GM23338 (cell line): ENCODE measurements around the gene SGCD. TPM values are rescaled to one million over a fixed set of nuclear protein-coding genes. Genes with fewer than 3 reads are reported as not detected.

Source experiments
- ATAC-seq: fragments of 200-7000 bp; cut with Tn5 transposase; 3 replicates; pipeline ENCODE4 v1.9.1; 2020
- DNase-seq: peaks from one replicate; pipeline ENCODE4 v3.0.0-alpha.2; 2015; ENCODE audit warnings: low spot score
- H2AFZ ChIP-seq: fragments of 200-600 bp; sonication (generic); 2 replicates; pipeline ENCODE4 v1.8.0; 2016; ENCODE audit warnings: antibody characterized with exemption, mild to moderate bottlenecking, moderate library complexity
- H3F3A ChIP-seq: fragments of 200-600 bp; sonication (generic); replicated peaks from 2 replicates; pipeline ENCODE4 v1.8.0; 2017; ENCODE audit warnings: antibody characterized with exemption, mixed run types, low read depth
- H3K27ac ChIP-seq: fragments of 200-600 bp; sonication (generic); 2 replicates; pipeline ENCODE4 v1.6.1; 2016; ENCODE audit warnings: low read depth
- H3K27me3 ChIP-seq: fragments of 200-600 bp; sonication (generic); 2 replicates; pipeline ENCODE4 v1.8.0; 2016; ENCODE audit warnings: mild to moderate bottlenecking, mixed run types, moderate library complexity; ENCODE audit not compliant: insufficient read depth
- H3K36me3 ChIP-seq: fragments of 200-600 bp; sonication (generic); 2 replicates; pipeline ENCODE4 v1.8.0; 2016; ENCODE audit warnings: mild to moderate bottlenecking; ENCODE audit not compliant: insufficient read depth
- H3K4me1 ChIP-seq: fragments of 200-600 bp; sonication (generic); 2 replicates; pipeline ENCODE4 v1.8.0; 2016; ENCODE audit warnings: mild to moderate bottlenecking, moderate library complexity; ENCODE audit not compliant: insufficient read depth
- H3K4me2 ChIP-seq: fragments of 200-600 bp; sonication (generic); 2 replicates; pipeline ENCODE4 v1.7.1; 2017; ENCODE audit warnings: mixed run types
- H3K4me3 ChIP-seq: fragments of 200-600 bp; sonication (generic); 2 replicates; pipeline ENCODE4 v1.6.1; 2016; ENCODE audit warnings: mixed run types
- H3K79me2 ChIP-seq: fragments of 200-600 bp; sonication (generic); replicated peaks from 2 replicates; pipeline ENCODE4 v1.8.0; 2017; ENCODE audit warnings: mild to moderate bottlenecking; ENCODE audit not compliant: insufficient read depth
- H3K9me2 ChIP-seq: fragments of 200-600 bp; sonication (generic); 2 replicates; pipeline ENCODE4 v1.8.0; 2017; ENCODE audit not compliant: insufficient read depth
- H4K20me1 ChIP-seq: fragments of 200-600 bp; sonication (generic); replicated peaks from 2 replicates; pipeline ENCODE4 v1.8.0; 2017; ENCODE audit warnings: mild to moderate bottlenecking; ENCODE audit not compliant: insufficient read depth
- H3K27ac Mint-ChIP-seq: 2 replicates; pipeline ENCODE4 v1.8.0; 2020; ENCODE audit warnings: inconsistent platforms, mild to moderate bottlenecking, moderate library complexity, mixed read lengths
- H3K27me3 Mint-ChIP-seq: 3 replicates; pipeline ENCODE4 v1.8.0; 2022; ENCODE audit warnings: low read depth, mild to moderate bottlenecking, moderate library complexity, mixed read lengths, inconsistent platforms; ENCODE audit not compliant: insufficient read depth, poor library complexity
- H3K36me3 Mint-ChIP-seq: 3 replicates; pipeline ENCODE4 v1.8.0; 2021; ENCODE audit warnings: low read depth, mild to moderate bottlenecking, inconsistent platforms, moderate library complexity, mixed read lengths
- H3K4me1 Mint-ChIP-seq: 3 replicates; pipeline ENCODE4 v1.8.0; 2020; ENCODE audit warnings: mild to moderate bottlenecking, inconsistent platforms, mixed read lengths
- H3K4me3 Mint-ChIP-seq: 3 replicates; pipeline ENCODE4 v1.8.0; 2021; ENCODE audit warnings: moderate library complexity, mild to moderate bottlenecking, inconsistent platforms, mixed read lengths
- H3K9me3 Mint-ChIP-seq: 3 replicates; pipeline ENCODE4 v1.8.0; 2020; ENCODE audit warnings: moderate library complexity, mild to moderate bottlenecking, inconsistent platforms, mixed read lengths
- EZH2 ChIP-seq: fragments of 200-600 bp; sonication (generic); IDR thresholded peaks from one replicate; pipeline ENCODE4 v1.8.0; 2017; ENCODE audit warnings: antibody characterized with exemption, mild to moderate bottlenecking, low read depth; ENCODE audit not compliant: unreplicated experiment
- NANOG ChIP-seq: IDR thresholded peaks from 2 replicates; pipeline ENCODE4 v1.6.1; 2016; ENCODE audit warnings: antibody characterized with exemption, borderline replicate concordance
- STAT1 ChIP-seq: IDR thresholded peaks from one replicate; pipeline ENCODE4 v1.6.1; 2016; ENCODE audit warnings: antibody characterized with exemption; ENCODE audit not compliant: unreplicated experiment
- ZNF331 ChIP-seq: fragments of 250-450 bp; sonication (Bioruptor Pico); IDR thresholded peaks from 2 replicates; pipeline ENCODE4 v1.5.0; 2020; ENCODE audit warnings: low read depth, mild to moderate bottlenecking, moderate library complexity
- polyA plus RNA-seq: library from polyadenylated mRNA; unstranded; fragments of >200 nt; fragmentation: Nextera tagmentation; extraction: Ambion mirVana; gene quantifications from 2 replicates; pipeline ENCODE4 v1.2.1, GENCODE V29; 2016
- total RNA-seq: library from RNA; depleted of rRNA; stranded (reverse); fragments of >200 nt; shearing (Covaris generic); gene quantifications from 2 replicates; pipeline ENCODE4 v1.2.3, GENCODE V29; 2014
- TF ChIP-seq, protein P1 (sequence below), 2 experiments: fragments of 200-600 bp in 1 of 2; sonication (generic) in 1 of 2; conservative IDR thresholded peaks; 2 replicates each; pipeline versions ENCODE4 v1.5.1 to v1.6.1; 2016 to 2017; ENCODE audit warnings: antibody characterized with exemption in 2 of 2, low read depth in 2 of 2, mild to moderate bottlenecking in 2 of 2, moderate library complexity in 1 of 2
- TF ChIP-seq, protein P2 (sequence below): IDR thresholded peaks from 2 replicates; pipeline ENCODE4 v1.6.1; 2016; ENCODE audit warnings: antibody characterized with exemption

Gene SGCD
- total and polyA plus RNA-seq, 2 experiments from 2014 or later: 0.03 to 0.05 TPM

DNA sequence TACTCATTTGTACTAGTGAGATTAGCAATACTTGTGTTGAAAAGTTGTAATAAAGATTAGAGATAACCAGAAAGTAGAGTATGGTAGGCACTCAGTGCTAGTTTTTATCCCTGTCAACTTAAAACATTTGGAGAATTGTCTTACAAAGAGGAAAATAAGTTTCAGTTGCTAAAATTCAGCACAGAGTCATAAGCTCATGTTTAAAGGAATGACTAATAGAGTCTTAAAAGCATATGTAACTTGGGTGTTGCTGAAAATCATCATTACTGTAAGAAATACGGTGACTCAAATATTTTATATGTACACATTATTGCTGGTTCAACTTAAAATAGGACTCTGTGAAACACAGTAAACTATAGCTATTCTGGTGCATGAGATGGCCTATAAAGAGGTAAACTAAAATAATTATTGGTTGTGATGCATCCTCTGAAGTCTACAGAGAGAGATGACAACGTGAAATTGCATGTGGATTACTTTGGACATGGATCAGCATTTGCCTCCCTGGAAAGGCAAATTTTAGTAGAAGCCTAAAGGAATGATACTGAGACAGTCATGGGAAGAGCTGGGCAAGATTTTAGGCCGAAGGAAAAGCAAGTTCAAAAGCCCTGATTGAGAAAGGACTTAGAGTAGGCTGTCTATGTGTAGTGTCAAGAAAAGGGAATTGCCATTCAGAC is 34.6 kb downstream of the SGCD start:
- Mint-ChIP-seq H3K4me3 (no peak overlapping the region), H3K36me3 (no peaks in the 10 kb centered on the region), H3K27me3 (no peaks in the 10 kb centered on the region), H3K27ac (no peak overlapping the region), H3K4me1 (no peaks in the 10 kb centered on the region), H3K9me3 (no peaks in the 10 kb centered on the region)
- no peak for ATAC-seq
- Histone ChIP-seq H3K9me2 (no peaks in the 10 kb centered on the region), H3K4me2 (no peak overlapping the region), H3K27me3 (no peaks in the 10 kb centered on the region), H4K20me1 (no peaks in the 10 kb centered on the region), H3F3A (no peaks in the 10 kb centered on the region), H3K4me1 (no peaks in the 10 kb centered on the region), H3K36me3 (no peaks in the 10 kb centered on the region), H2AFZ (no peak overlapping the region), H3K79me2 (no peaks in the 10 kb centered on the region), H3K27ac (no peak overlapping the region), H3K4me3 (no peak overlapping the region)
- DNase-seq: no peak
- TF ChIP-seq, protein P1, sequence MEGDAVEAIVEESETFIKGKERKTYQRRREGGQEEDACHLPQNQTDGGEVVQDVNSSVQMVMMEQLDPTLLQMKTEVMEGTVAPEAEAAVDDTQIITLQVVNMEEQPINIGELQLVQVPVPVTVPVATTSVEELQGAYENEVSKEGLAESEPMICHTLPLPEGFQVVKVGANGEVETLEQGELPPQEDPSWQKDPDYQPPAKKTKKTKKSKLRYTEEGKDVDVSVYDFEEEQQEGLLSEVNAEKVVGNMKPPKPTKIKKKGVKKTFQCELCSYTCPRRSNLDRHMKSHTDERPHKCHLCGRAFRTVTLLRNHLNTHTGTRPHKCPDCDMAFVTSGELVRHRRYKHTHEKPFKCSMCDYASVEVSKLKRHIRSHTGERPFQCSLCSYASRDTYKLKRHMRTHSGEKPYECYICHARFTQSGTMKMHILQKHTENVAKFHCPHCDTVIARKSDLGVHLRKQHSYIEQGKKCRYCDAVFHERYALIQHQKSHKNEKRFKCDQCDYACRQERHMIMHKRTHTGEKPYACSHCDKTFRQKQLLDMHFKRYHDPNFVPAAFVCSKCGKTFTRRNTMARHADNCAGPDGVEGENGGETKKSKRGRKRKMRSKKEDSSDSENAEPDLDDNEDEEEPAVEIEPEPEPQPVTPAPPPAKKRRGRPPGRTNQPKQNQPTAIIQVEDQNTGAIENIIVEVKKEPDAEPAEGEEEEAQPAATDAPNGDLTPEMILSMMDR (conservative IDR thresholded peaks at IDR 0.05; ENCODE audit: low read depth in 2 of 2): no peak

DNA sequence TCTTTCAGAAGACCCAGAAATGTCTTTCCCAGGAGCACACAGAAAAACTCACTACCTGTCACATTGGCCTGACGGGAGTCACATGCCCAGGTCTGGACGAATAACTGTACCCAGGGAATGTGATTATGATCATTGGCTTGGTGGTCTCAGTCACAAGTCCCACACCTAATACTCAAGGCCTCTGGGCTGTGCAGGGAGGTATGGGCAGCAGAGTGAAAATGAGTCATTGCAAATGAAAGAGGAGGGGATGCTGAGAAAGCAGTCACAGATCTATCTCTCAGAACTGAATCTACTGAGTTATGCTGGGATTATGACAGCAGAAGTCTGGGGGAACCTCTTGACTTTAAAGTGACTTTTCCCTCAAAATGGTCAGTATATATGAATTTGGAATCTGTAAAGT is 36.9 kb downstream of the SGCD start:
- TF ChIP-seq ZNF331 (CRISPR knock-in tag): no peak
- Mint-ChIP-seq H3K36me3 (no peaks in the 10 kb centered on the region), H3K4me1 (no peaks in the 10 kb centered on the region), H3K27ac (no peak overlapping the region), H3K9me3 (no peaks in the 10 kb centered on the region), H3K4me3 (no peak overlapping the region), H3K27me3 (no peaks in the 10 kb centered on the region)
- no peaks in the 10 kb centered on the region for H3F3A ChIP-seq
- no peak overlapping the region for H3K4me2 ChIP-seq
- H3K4me1 ChIP-seq: no peaks in the 10 kb centered on the region
- no peaks in the 10 kb centered on the region for H3K36me3 ChIP-seq
- DNase-seq (no peak), ATAC-seq (no peak)
- no peaks in the 10 kb centered on the region for H3K9me2 ChIP-seq
- no peaks in the 10 kb centered on the region for H4K20me1 ChIP-seq
- no peak overlapping the region for H3K4me3 ChIP-seq
- no peaks in the 10 kb centered on the region for H3K79me2 ChIP-seq
- no peak overlapping the region for H3K27ac ChIP-seq
- no peak overlapping the region for H2AFZ ChIP-seq
- no peaks in the 10 kb centered on the region for H3K27me3 ChIP-seq

DNA sequence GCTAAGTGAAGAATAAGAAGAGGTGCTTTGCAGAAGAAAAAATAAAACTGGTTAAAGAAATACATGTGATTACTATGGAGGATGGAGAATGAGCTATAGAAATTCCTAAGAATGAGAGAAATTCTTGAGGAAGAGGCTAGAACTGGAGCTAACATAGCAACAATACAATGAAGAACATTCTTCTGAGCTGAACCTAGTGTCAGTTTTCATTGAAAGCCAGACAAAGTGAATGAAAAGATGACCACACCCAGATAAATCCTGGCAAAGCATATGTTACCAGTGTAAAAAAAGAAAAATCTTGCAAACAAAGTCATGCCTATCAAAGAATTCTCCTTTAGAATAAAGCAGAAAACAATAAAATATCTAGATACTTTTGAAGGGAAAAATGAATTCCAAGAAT is 39.6 kb downstream of the SGCD start:
- H3K27ac Mint-ChIP-seq: no peak overlapping the region
- ATAC-seq: no peak
- no peaks in the 10 kb centered on the region for H3K79me2 ChIP-seq
- TF ChIP-seq, protein P2, sequence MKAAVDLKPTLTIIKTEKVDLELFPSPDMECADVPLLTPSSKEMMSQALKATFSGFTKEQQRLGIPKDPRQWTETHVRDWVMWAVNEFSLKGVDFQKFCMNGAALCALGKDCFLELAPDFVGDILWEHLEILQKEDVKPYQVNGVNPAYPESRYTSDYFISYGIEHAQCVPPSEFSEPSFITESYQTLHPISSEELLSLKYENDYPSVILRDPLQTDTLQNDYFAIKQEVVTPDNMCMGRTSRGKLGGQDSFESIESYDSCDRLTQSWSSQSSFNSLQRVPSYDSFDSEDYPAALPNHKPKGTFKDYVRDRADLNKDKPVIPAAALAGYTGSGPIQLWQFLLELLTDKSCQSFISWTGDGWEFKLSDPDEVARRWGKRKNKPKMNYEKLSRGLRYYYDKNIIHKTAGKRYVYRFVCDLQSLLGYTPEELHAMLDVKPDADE: no peak
- no peak for TF ChIP-seq STAT1
- TF ChIP-seq, protein P1 (conservative IDR thresholded peaks at IDR 0.05; ENCODE audit: low read depth in 2 of 2): no peak
- TF ChIP-seq EZH2: no peak
- no peak for TF ChIP-seq ZNF331 (CRISPR knock-in tag)
- no peak for TF ChIP-seq NANOG

More for the DNA sequence above, 39.6 kb downstream of the SGCD start:
- Mint-ChIP-seq H3K36me3 (no peaks in the 10 kb centered on the region), H3K27me3 (no peaks in the 10 kb centered on the region), H3K4me1 (no peaks in the 10 kb centered on the region), H3K9me3 (no peaks in the 10 kb centered on the region), H3K4me3 (no peak overlapping the region)
- H3F3A ChIP-seq: no peaks in the 10 kb centered on the region
- no peak for DNase-seq
- no peak overlapping the region for H3K27ac ChIP-seq
- H2AFZ ChIP-seq: no peak overlapping the region
- H3K27me3 ChIP-seq: no peaks in the 10 kb centered on the region
- no peak overlapping the region for H3K4me3 ChIP-seq
- H4K20me1 ChIP-seq: no peaks in the 10 kb centered on the region
- no peaks in the 10 kb centered on the region for H3K36me3 ChIP-seq
- no peak overlapping the region for H3K4me2 ChIP-seq
- no peaks in the 10 kb centered on the region for H3K9me2 ChIP-seq
- H3K4me1 ChIP-seq: no peaks in the 10 kb centered on the region
